ENCODE data around the gene HSF2.
"Not testable (repeated sequence)": the region's sequence is repeated elsewhere in the genome, so short reads cannot be mapped to it uniquely, and the experiment has no call there.

HSF2 gene

DNA sequence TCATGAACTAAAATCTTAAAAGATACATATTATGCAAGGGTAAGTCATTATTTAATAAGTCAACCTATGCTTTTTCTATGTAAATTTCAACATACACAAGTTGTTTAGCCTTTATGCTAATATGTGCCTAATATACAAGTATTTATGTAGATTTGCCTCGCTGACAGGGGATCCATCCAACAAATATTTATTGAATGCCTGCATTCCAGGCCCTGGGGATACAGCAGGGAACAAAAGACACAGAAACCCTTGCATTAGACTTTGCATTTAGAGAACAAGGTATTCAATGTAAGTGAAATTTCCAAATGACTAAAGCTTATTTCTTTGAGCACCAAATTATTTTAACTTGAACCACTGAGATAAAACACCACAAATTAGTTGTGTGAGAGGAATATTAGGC is 53.1 kb downstream of the HSF2 start:
- Mint-ChIP-seq H3K36me3 (peaks cover 25 to 42% of the 10 kb centered on the region in 2 donors), H3K9me3 (no peaks in the 10 kb centered on the region), H3K27ac (no peak overlapping the region), H3K4me1 (peaks cover 0 to 4% of the 10 kb centered on the region in 2 donors), H3K4me3 (no peak overlapping the region), H3K27me3 (no peaks in the 10 kb centered on the region)
- ATAC-seq (replicated peaks): no peak
- no peak for DNase-seq

DNA sequence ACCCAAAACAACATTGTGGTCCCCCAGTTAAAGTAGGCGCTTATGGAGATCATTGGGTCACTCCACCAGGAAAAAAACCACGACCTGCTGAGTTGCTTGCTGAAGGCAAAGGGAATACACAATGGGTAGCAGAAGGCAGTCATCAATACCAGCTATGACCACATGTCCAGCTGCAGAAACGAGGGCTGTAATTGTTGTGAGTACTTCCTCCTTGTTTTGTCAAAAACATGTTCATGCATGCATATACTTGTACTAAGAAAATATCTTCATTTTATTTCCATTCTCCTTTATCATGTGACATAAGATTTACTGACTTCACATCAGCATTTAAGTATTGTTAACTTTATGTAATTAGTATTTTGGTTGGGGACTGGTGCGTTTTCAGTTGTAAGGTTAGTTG is 55.2 kb downstream of the HSF2 start:
- DNase-seq (no peak), ATAC-seq (replicated peaks) (no peak)
- H3K9me3 Mint-ChIP-seq: no peaks in the 10 kb centered on the region
- peaks cover 19 to 35% of the 10 kb centered on the region in 2 donors for H3K36me3 Mint-ChIP-seq
- no peak overlapping the region for H3K4me3 Mint-ChIP-seq
- H3K27ac Mint-ChIP-seq: peak overlapping the region; percentile 39
- H3K4me1 Mint-ChIP-seq: peaks cover 11 to 12% of the 10 kb centered on the region in 2 donors
- no peaks in the 10 kb centered on the region for H3K27me3 Mint-ChIP-seq

DNA sequence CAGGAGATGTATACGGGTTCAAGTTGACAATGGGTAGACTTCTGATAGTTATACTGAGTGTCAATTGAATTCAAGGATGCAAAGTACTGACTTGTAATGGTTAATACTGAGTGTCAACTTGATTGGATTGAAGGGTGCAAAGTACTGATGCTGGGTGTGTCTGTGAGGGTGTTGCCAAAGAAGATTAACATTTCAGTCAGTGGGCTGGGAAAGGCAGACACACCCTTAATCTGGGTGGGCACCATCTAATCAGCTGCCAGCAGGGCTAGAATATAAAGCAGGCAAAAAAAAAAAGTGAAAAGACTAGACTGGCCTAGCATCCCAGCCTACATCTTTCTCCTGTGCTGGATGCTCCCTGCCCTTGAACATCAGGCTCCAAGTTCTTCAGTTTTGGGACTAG is 55.7 kb downstream of the HSF2 start:
- Mint-ChIP-seq H3K27ac (peak overlapping the region; percentile 39), H3K4me1 (peaks cover 11 to 16% of the 10 kb centered on the region in 2 donors), H3K36me3 (peaks cover 18 to 33% of the 10 kb centered on the region in 2 donors)
- not testable (repeated sequence) for ATAC-seq (replicated peaks); H3K4me3 Mint-ChIP-seq; H3K9me3 Mint-ChIP-seq; H3K27me3 Mint-ChIP-seq; DNase-seq

DNA sequence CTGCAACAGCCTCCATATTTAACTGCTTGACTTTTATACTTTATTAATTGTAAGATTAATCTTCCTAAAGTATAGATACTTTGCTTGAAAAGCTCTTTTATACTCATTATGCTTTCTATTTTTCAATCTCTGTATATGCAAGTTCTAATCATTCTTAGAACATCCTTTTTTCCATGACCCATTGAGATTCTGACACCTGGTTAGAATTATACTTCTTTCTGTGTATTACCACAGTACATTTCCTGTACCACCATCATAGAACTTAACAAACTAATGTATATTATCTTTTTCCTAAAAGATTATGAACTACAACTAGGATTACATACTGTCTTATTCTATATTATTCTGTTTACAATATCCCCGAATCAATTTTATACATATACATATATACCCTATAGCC is 58.6 kb downstream of the HSF2 start:
- Mint-ChIP-seq H3K4me3 (no peak overlapping the region), H3K4me1 (peaks cover 23 to 41% of the 10 kb centered on the region in 2 donors), H3K27me3 (no peaks in the 10 kb centered on the region), H3K27ac (no peak overlapping the region), H3K36me3 (peaks cover 17 to 37% of the 10 kb centered on the region in 2 donors), H3K9me3 (no peaks in the 10 kb centered on the region)
- no peak for ATAC-seq (replicated peaks)
- DNase-seq: no peak

DNA sequence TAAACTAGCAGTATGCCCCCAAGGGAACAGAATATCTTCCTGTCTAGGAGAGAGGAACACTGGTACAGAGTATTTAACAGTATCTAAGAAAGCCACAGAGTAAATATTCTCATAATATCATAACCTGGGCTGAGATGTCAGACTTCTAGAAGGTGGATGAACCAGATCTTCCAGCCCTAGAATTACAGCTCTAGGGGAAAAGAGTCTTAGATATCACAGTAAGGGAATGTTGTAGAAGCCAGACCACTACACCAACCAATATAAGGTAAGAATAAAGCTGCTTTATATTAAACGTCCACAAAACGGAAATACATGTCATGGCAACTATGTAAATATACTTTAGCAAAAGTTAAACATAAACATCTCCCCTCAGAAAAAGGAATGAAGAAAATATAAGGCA is 59.8 kb downstream of the HSF2 start:
- H3K36me3 Mint-ChIP-seq: peaks cover 19 to 35% of the 10 kb centered on the region in 2 donors
- peaks cover 27 to 49% of the 10 kb centered on the region in 2 donors for H3K4me1 Mint-ChIP-seq
- DNase-seq (no peak), ATAC-seq (replicated peaks) (no peak)
- no peaks in the 10 kb centered on the region for H3K27me3 Mint-ChIP-seq
- H3K9me3 Mint-ChIP-seq: no peaks in the 10 kb centered on the region
- no peak overlapping the region for H3K27ac Mint-ChIP-seq
- H3K4me3 Mint-ChIP-seq: no peak overlapping the region

DNA sequence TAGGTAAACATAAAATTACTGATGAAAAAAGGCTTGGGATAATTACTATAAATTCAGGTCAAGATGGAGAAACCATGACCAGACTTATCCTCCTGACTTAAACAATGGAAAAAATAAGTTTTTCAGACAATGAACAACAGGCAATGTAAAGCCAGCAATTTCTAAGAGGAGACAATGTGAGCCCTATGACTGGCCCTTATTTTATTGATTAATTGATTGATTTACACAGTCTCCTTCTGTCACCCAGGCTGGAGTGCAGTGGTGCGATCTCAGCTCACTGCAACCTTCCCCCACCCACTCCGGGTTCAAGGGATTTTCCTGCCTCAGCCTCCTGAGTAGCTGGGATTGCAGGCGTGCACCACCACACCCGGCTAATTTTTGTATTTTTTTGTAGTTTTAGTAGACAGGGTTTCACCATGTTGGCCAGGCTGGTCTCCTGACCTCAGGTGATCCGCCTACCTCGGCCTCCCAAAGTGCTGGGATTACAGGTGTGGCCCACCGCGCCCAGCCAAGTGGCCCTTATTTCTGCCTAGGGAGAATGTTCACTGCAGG is 60.5 kb downstream of the HSF2 start:
- not testable (repeated sequence) for DNase-seq; H3K4me3 Mint-ChIP-seq; ATAC-seq (replicated peaks); H3K9me3 Mint-ChIP-seq; H3K27me3 Mint-ChIP-seq
- Mint-ChIP-seq H3K27ac (peak overlapping the region; percentile 65), H3K36me3 (peaks cover 16 to 28% of the 10 kb centered on the region in 2 donors), H3K4me1 (peaks cover 27 to 49% of the 10 kb centered on the region in 2 donors)

DNA sequence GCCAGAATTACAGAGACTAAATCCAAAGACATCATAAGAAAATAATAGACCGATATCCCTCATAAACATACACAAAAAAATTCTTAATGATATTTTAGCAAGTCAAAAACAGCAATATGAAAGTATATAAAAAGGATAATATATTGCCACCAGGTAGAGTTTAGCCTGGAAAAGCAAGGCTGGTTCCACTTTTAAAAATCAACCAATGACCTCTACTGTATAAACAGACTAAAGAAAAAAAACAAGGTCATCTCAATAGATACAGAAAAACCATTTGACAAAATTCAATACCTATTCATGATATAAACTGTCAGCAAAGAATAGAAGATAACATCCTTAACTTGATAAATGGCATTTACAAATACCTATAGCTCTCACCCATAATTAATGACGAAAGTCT is 62.4 kb downstream of the HSF2 start:
- no peak overlapping the region for H3K4me3 Mint-ChIP-seq
- peak overlapping the region; percentile 3 for H3K27ac Mint-ChIP-seq
- no peaks in the 10 kb centered on the region for H3K27me3 Mint-ChIP-seq
- no peaks in the 10 kb centered on the region for H3K9me3 Mint-ChIP-seq
- peaks cover 19 to 34% of the 10 kb centered on the region in 2 donors for H3K36me3 Mint-ChIP-seq
- peaks cover 32 to 67% of the 10 kb centered on the region in 2 donors for H3K4me1 Mint-ChIP-seq
- ATAC-seq (replicated peaks) (no peak), DNase-seq (no peak)

DNA sequence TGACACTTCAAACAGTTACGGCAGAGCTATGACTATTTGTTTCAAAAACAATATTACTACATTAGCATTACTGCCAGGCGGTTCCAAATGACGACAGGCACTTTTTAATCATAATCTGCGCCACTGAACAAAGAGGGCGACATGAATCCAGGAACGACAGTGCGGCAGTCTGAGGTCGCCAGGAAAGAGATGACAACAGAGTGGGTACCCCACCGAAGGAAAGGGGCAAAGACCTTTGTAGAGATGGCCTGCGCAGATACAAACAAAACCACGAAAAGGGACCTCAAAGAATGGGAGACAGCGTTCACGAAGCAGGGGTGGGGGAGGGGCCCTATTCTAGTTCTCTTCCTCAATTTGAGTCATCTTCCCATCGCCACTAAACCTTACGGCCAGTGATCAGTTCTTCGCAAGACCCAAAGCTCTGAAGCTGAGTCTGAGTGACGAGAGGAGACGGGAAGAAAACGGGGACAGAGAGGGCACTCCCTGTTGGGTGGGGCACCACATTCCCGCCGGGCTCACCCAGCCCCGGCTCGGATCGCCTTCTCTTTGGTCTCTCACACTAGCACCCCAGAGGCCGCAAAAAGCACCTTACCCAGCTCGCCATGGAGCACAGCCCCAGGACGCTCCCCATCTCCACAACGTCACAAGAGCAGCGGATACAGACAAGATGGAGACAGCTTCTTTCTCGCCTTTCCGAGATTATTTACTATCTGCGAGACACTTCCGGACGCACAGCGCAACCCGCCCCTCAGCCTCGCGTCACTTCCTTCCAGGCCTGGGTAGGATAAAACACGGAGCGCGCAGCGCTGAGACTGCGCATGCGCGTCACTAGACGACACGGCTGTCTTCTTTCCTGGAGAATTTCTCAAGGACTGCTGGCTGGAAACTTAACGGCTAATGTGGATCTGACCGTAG is 71.9 kb downstream of the HSF2 start, which contains the start of gene SERINC1:
SERINC1 (minus strand) TSS at position 701 of the 915 bp plus-strand sequence; CDS start at position 631, 70 bp downstream.
- Mint-ChIP-seq H3K27ac (peak within 1 kb of the TSS; percentile 100), H3K9me3 (no peaks in the 10 kb centered on the region), H3K4me1 (peaks cover 11 to 25% of the 10 kb centered on the region in 2 donors), H3K27me3 (no peaks in the 10 kb centered on the region), H3K36me3 (peaks cover 13 to 24% of the 10 kb centered on the region in 2 donors), H3K4me3 (peak within 1 kb of the TSS; percentile 94 to 100)
- DNase-seq (peak; percentile 84), ATAC-seq (replicated peaks) (peak; percentile 99)

DNA sequence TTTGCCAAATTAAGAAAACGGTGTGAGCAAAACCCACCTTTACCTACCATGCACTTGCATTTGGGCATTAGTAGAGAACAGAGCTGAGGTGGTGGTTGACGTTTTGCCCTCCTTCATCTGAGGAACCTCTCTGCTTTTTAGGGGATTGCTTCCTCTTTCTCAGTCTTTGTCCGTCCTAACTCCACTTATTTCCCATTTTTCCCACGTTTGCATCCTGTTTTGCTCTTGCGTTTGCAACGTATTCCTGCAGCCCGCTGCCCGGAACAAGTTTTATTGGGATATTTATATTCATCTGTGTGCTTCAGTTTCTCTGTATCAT is 72.5 kb downstream of the HSF2 start:
- Mint-ChIP-seq H3K4me3 (peak overlapping the region; percentile 94 to 100), H3K9me3 (no peaks in the 10 kb centered on the region), H3K4me1 (peaks cover 6 to 18% of the 10 kb centered on the region in 2 donors), H3K27me3 (no peaks in the 10 kb centered on the region), H3K27ac (peak overlapping the region; percentile 100), H3K36me3 (peaks cover 11 to 18% of the 10 kb centered on the region in 2 donors)
- ATAC-seq (replicated peaks) (peak; percentile 62 to 66), DNase-seq (no peak)

DNA sequence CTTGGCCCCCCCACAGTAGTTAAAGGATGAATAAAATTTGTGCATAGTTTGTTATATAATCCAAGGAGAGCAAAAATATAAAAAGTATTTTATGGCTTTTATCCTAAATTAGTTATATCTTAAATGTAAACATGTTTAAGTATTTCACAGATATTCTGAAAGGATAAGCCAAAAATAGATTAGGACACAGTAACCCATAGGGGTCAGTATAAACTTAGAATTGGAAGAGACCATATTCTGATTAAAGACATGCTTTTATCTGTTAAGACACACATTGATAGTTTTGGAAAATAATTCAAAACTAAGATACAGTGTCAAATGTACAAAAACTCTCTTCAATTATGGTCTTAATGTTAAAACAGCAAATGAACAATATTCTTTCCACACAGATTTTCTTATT is 76.7 kb downstream of the HSF2 start:
- Mint-ChIP-seq H3K9me3 (no peaks in the 10 kb centered on the region), H3K27me3 (no peaks in the 10 kb centered on the region), H3K36me3 (peaks cover 3 to 4% of the 10 kb centered on the region in 2 donors), H3K4me1 (no peaks in the 10 kb centered on the region), H3K4me3 (no peak overlapping the region), H3K27ac (no peak overlapping the region)
- ATAC-seq (replicated peaks): no peak
- no peak for DNase-seq

DNA sequence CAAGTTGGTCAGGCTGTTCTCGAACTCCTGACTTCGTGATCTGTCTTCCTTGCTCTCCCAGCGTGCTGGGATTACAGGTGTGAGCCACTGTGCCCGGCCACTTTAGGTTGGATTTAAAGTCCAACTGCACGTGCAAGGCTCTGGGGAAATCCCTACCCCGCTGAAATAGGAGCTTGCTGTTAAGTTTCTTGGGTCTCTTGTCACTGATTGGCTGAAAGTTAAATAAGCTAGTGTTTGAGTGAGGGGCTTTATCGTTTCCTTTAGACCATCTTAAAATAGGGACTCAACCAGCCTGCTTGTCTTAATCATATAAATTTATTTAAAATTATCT is 83.3 kb downstream of the HSF2 start:
- DNase-seq (no peak), ATAC-seq (replicated peaks) (no peak)
- Mint-ChIP-seq H3K9me3 (no peaks in the 10 kb centered on the region), H3K27me3 (no peaks in the 10 kb centered on the region), H3K27ac (no peak overlapping the region), H3K4me3 (no peak overlapping the region), H3K36me3 (peaks cover 0 to 2% of the 10 kb centered on the region in 2 donors), H3K4me1 (peaks cover 5 to 8% of the 10 kb centered on the region in 2 donors)

Measured in stimulated activated naive B cell treated with anti-CD40 and anti-IgM and Interleukin-4, amounts not matched to agents 10 μg/mL and 1 μg/mL and 100 μg/mL, for 72 hours (primary cell).